Measurements from ENCODE around the gene IRAK1.

Gene IRAK1

GRCh38 chrX:154019633-154020528 lies at the start of gene IRAK1:
TSS of gene IRAK1 (minus strand) at chrX:154019902. CDS start at chrX:154019812, 90 bp downstream.
- no peak for DNase-seq (ENCODE audit: low read depth)

GRCh38 chrX:154068560-154068959 lies 48.9 kb upstream of the IRAK1 start:
- no peak for DNase-seq (ENCODE audit: low read depth)

- no peak for DNase-seq (ENCODE audit: low read depth)
These were observed 45.1 kb upstream of the IRAK1 start for GRCh38 chrX:154064637-154065435.

GRCh38 chrX:154063234-154063633 lies 43.5 kb upstream of the IRAK1 start:
- no peak for DNase-seq (ENCODE audit: low read depth)

- DNase-seq (ENCODE audit: low read depth): no peak
These were observed 42.1 kb upstream of the IRAK1 start for GRCh38 chrX:154061801-154062200.

- DNase-seq (ENCODE audit: low read depth): no peak
These were observed 40.1 kb upstream of the IRAK1 start for GRCh38 chrX:154059729-154060245.

GRCh38 chrX:154059231-154059630 lies 39.5 kb upstream of the IRAK1 start:
- no peak for DNase-seq (ENCODE audit: low read depth)

GRCh38 chrX:154058214-154058997 lies 38.7 kb upstream of the IRAK1 start:
- no peak for DNase-seq (ENCODE audit: low read depth)

- DNase-seq (ENCODE audit: low read depth): no peak
These were observed 38.1 kb upstream of the IRAK1 start for GRCh38 chrX:154057791-154058190.

- DNase-seq (ENCODE audit: low read depth): no peak
These were observed 37.1 kb upstream of the IRAK1 start for GRCh38 chrX:154056770-154057241.

GRCh38 chrX:154051201-154051810 lies 31.6 kb upstream of the IRAK1 start:
- DNase-seq (ENCODE audit: low read depth): no peak

- DNase-seq (ENCODE audit: low read depth): no peak
These were observed 30.4 kb upstream of the IRAK1 start for GRCh38 chrX:154050113-154050495.

- DNase-seq (ENCODE audit: low read depth): no peak
These were observed 29.8 kb upstream of the IRAK1 start for GRCh38 chrX:154049209-154050112.

- DNase-seq (ENCODE audit: low read depth): no peak
These were observed 28.7 kb upstream of the IRAK1 start for GRCh38 chrX:154048398-154048797.

- no peak for DNase-seq (ENCODE audit: low read depth)
These were observed 27.4 kb upstream of the IRAK1 start for GRCh38 chrX:154046940-154047610.

GRCh38 chrX:154046031-154046781 lies 26.5 kb upstream of the IRAK1 start:
- DNase-seq (ENCODE audit: low read depth): no peak

GRCh38 chrX:154044091-154044490 lies 24.4 kb upstream of the IRAK1 start:
- no peak for DNase-seq (ENCODE audit: low read depth)

GRCh38 chrX:154043003-154043763 lies 23.5 kb upstream of the IRAK1 start:
- DNase-seq (ENCODE audit: low read depth): no peak
